Adrenal gland (tissue), 5 donors: ENCODE results near the gene OLFM3.

ENCODE experiments used
- POLR2A ChIP-seq, 2 donors: fragments of 450-650 bp; IDR thresholded peaks; one replicate each; pipeline ENCODE4 v1.6.1; 2017; ENCODE audit warnings: antibody characterized with exemption in 2 of 2, mild to moderate bottlenecking in 2 of 2, moderate library complexity in 1 of 2
- TF ChIP-seq, protein P1 (sequence below), 6 experiments: fragments of 450-650 bp in 4 of 6; fragments of 200-600 bp in 2 of 6; sonication (generic) in 1 of 6; IDR thresholded peaks; 1 replicate in 5 of 6; 2 replicates in 1 of 6; pipeline versions ENCODE4 v1.5.1 to v1.8.0; 2016 to 2021; ENCODE audit warnings: antibody characterized with exemption in 6 of 6, mild to moderate bottlenecking in 2 of 6, moderate library complexity in 1 of 6
- donor health status: DM: no; HTN: no; CAD: no.

DNA sequence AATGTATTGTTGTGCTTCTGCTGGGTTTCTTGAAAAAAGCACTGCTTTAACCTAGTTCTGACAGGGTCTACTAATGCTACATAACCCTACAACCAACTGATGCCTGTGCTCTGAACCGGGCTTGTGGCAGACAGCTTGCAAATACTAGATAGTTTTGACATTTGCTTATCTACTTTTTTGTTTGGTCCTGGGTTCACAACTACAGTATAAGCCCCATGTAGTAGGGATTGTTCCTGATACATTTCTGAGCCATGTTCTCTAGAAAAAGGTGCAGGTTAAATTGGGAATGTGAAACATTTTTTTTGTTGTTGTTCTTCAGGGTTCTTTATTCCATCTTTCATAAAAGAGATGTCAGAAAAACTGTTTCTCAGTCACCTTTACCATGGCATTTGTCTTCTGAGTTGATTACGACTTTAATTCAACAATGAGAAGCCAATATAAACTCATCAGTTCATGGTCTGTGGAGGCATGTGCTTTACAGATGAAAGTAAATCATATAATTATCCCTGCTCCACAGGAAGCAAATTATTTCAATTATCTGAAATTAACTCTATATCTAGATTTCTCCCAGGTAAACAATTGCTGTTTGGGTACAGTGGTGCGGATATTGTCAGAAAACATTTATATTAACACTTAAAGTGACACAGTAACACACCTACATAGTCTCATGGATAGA, 22.0 kb downstream of the OLFM3 start:
- TF ChIP-seq, protein P1, sequence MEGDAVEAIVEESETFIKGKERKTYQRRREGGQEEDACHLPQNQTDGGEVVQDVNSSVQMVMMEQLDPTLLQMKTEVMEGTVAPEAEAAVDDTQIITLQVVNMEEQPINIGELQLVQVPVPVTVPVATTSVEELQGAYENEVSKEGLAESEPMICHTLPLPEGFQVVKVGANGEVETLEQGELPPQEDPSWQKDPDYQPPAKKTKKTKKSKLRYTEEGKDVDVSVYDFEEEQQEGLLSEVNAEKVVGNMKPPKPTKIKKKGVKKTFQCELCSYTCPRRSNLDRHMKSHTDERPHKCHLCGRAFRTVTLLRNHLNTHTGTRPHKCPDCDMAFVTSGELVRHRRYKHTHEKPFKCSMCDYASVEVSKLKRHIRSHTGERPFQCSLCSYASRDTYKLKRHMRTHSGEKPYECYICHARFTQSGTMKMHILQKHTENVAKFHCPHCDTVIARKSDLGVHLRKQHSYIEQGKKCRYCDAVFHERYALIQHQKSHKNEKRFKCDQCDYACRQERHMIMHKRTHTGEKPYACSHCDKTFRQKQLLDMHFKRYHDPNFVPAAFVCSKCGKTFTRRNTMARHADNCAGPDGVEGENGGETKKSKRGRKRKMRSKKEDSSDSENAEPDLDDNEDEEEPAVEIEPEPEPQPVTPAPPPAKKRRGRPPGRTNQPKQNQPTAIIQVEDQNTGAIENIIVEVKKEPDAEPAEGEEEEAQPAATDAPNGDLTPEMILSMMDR (IDR thresholded peaks at IDR 0.05), result no peak
- no peak for TF ChIP-seq POLR2A (IDR thresholded peaks at IDR 0.05)
